ENCODE results near the gene RAB36.

GRCh38 chr22:23193882-23194281, 48.6 kb downstream of the RAB36 start:
- TF ChIP-seq CTCF (IDR thresholded peaks at IDR 0.05; ENCODE audit: borderline replicate concordance, extremely low read depth, low read length, poor library complexity, severe bottlenecking), result no peak
- no peak for TF ChIP-seq EZH2 (IDR thresholded peaks at IDR 0.05; ENCODE audit: borderline replicate concordance, low read depth, low read length, severe bottlenecking)
